NCI-H510A treated with DMSO at 0.1 percent for 48 hours (cell line): ENCODE measurements around the gene SERPINB2.
"Not testable (repeated sequence)": the region's sequence is repeated elsewhere in the genome, so short reads cannot be mapped to it uniquely, and the experiment has no call there.

ENCODE experiments used
- DNase-seq: peaks from one replicate; lab custom pipeline; 2025; lab: John Stamatoyannopoulos, UW

Gene SERPINB2

DNA sequence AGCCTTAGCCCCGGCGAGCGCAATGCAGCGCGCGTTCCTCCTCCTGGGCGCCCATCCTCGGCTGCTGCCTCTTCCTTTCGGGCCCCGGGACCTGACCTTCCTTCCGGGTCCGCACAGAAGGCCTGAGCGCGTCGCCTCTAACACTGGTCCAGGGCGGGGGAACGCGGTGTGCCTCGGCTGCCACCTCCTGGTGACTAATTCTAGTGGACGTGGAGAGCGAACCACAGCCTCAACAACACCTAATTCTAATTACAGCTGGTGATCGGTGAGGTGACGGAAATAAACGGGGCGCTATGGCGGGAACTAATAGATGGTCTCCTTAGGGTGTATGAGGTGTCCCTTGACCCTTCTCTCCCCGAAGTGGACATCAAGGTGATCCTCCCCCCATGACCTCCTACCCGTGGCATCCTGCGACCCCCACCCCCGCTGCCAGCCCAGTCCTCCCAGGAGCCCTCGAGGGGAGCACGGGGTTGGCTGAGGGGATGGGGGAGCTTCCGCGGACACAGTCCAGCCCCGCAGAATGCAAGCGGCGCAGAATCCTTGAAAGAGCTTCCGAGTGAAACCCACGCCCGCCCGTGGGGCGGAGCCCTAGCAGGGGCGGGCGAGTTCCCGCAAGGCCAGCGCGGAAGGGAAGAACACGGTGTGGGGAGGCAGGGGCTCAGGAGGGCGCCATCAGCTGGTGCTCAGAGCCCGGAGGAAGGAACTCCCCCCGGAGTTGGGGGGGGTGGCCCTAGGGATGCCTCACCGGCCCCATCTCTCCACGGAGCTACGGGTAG is 48.8 kb downstream of the SERPINB2 start:
- DNase-seq = peak; percentile 96

DNA sequence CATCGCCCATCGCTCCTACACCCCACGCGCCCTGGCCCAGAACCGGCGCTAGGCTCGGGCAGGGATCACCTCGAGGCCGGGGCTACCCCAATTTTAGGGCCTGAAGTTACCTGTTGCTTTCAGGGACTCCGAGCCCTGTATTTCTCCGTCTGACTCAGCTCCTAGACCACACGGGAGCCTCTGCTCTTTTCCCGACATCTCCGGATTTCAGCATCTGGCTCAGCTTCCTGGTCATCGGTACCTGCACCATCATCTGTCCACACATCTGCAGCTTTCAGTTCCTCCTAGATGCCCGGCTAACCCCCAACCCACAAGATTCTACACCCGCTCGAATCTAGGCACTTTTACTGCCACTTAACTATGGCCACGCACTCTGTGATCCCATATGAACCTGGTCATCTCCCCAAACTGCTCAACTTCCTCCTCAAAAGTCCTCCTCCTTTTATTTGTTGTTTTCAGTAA is 49.5 kb downstream of the SERPINB2 start:
- no peak for DNase-seq

DNA sequence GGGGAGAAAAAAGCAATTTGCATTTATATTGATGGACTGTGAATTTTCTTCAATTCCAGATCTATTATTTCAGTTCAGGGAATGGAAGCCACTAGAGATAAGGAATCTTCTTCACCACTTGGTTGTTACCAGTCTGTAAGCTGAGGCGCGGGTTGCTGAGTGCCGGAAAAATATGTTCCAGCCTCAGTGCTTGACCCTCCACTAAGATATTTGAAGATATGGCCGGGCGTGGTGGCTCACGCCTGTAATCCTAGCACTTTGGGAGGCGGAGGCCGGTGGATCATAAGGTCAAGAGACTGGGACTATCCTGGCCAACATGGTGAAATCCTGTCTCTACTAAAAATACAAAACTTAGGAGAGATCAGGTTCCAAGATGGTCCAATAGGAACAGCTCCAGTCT is 52.5 kb downstream of the SERPINB2 start:
- DNase-seq = no peak

DNA sequence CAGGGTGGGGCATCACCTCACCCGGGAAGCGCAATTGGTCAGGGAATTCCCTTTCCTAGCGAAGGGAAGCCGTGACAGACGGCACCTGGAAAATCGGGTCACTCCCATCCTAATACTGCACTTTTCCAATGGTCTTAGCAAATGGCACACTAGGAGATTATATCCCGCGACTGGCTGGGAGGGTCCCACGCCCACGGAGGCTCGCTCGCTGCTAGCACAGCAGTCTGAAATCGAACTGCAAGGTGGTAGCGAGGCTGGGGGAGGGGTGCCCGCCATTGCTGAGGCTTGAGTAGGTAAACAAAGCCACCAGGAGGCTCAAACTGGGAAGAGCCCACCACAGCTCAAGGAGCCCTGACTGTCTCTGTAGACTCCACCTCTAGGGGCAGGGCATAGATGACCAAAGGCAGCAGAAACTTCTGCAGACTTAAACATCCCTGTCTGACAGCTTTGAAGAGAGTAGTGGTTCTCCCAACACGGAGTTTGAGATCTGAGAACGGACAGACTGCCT is 53.1 kb downstream of the SERPINB2 start:
- not testable (repeated sequence) for DNase-seq

DNA sequence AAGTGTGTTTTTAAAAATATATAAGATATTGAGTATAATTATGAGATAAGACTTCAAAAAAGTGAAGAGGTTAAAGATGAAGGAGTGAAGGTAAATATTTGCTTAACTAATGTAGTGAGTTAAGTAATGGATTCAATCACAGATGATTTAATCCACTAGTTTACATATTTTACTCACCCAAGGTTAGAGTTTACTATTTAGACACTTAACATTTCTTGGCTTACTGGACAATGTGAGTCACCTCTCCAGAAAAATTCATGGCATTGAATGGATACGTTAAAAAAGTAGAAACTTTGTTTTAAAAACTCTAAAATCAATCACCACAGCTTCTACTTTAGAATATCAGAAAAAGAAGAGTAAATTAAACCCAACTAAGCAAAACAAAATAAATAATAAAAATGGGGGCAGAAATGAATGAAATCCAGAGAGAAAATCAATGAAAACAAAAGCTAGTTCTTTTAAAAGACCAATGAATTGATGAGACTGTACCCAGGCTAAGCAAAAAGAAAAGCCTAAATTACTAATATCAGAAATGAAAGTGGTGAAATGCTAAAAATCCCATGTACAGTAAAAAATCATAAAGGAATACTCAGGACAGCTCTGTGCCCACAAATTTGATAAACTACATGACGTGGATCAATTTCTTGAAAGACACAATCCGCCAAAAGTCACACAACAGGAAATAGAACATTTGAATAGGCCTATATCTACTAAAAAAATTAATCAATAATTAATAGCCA is 59.7 kb downstream of the SERPINB2 start:
- no peak for DNase-seq

DNA sequence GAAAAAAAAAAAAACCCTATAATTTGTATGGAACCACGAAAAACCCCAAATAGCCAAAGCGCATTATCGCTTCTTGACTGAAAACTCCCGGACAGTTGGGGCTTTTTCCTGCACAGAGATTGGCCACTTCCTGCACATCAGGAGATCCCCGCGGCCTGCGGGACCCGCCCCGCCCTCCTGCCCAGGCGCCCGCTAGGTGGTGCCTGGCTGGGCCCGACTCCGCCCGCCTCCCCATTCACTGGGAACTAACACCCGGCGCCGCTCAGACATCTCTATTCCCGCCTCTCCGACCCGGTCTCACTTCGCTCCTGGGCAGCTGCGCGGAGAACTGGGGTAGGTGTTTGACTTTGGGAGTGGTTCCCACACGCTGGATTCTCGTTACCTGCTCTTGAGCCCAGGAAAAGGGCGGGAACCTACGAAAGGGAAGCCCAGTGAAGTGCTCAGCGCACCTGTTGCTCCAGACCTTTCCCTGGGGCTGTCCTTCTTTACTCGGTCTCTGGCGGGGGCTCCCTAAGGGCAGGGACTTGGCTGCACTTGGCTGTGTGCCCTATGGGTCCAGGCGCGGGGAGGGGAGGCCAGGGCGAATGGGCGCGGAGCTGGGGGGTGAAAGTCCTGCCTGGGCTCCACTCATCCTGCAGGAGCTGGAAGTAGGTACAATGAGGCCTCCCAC is 61.7 kb downstream of the SERPINB2 start, which contains the start of gene HMSD:
Gene HMSD, plus strand, starts transcription at position 234 of the 670 bp plus-strand sequence. CDS start 4,155 bp downstream, outside the sequence.
- DNase-seq = peak; percentile 98

DNA sequence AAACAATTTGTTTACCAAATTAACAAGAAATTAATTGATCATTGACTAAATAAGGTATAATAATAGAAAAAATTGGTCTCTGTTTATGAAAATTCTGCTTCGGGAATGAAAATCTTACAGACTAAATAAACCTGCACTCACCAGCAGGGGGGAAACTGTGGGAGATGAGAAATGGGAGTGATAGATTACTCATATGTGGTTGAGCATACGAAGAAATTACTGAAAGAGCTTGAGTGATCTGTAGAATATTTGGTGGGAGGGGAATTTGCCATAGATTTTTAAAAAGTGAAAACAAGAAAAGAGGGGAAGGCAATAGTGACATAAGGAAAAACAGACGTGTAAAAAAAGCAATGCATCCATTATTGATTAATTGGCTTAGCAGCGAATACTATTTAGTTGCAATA is 63.8 kb downstream of the SERPINB2 start:
- no peak for DNase-seq
